ENCODE data around the gene CCL7.

Gene CCL7

DNA sequence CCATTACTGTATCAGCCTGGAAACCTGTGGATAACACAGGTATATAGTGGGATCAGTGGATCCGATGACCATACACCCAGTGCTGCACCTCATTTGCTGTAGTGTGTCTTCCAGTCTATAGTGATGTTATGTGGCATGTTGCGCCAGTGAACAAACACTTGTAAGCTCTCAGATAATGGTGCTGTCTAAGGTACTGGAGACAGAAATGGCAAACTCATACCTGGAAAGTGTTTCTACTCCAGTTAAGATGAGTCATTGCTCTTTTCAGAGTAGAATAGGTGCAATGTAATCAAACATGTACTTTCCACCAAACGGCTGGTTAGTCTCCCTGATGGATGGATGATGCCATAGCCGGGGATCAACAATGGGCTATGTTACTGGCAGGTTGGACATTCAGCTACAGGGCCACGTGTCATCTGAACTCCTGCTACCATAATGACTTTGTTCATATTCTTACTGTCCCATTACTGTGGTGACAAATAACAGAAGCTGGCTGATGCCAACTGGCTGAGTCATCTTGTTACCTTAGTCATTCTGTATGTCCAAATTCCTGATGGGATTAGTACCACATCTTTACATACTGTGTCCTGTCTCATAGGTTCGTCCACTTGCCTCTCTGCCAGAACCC, 21.8 kb downstream of the CCL7 start:
- DNase-seq: no peak

DNA sequence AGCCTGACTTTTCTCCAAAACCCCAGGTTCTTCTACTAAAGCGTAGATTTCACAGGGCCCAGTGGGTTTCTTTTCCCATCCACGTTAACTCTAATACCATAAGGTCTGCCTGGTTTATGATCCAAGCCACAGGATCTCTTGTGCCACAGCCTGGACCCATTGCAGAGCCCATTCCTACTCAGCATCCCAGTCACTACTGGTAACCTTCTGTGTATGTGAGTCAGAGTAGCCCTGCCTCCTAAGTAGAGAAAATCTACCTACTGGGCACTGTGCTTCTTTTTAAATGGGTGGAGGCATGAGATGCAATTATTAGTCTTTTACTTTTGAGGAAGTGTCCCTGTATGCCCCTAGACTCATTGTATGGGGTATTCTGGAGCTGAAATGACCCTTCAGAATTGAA, 29.0 kb downstream of the CCL7 start:
- DNase-seq: no peak

DNA sequence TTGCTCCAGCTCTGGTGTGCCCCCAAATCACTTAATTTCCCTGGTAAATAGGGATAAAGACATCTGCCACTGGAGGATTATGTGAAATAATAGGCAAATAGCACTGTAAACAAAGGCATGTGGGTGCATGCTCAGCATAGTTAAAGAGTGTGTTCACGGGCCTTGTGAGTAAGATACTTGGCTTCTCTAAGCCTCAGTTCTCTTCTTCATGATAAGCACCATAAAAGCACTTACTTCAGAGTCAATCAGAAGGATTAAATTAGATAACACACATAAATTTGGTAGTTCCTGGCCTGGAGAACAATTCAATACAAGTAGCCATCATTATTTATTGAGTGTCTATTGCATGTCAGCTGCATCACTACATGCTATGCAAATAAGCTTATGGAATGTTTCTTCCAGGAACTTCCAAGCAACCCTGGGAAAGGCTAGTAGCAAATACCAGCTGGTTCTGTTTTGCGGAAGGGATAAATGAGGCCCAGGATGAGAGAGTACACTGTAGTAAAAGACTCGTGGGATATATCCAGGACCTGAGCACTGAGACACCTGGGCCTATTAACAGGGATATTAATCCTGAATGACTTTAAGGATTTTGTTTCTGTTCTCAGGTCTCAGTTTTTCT, 30.0 kb downstream of the CCL7 start:
- DNase-seq: no peak

DNA sequence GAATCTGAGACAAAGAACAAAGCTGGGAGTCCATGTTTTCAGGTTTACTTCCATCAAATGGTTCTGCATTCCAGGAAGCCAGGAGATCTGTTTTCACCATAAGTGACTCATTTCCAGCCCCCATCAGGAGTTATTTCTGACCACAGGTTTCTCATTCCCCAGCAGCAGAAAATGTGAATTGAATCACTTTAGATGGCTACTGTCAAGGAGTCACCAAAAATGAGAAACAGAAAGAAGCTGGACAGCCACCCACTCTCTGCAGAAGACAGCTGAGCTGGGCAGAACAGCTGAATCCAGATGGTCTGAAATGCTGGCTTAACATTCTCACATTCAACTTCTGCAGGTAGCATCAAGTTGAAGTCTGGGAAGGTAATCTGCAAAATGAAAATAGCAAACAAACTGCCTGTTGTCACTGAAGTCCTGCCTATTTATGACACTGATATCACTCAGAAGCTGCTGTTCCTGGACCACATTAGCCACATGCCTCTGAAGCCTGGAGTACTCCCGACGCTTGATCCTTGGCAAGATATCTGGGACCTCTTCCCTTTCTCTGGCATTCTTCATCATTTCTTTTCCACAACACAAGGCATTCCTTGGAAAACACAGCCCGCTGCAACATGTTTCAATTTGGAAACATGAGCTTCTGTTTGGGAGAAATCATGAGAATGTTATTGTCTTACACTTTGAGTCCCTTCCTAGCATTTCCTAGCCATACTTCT, 30.8 kb downstream of the CCL7 start:
- DNase-seq: no peak

DNA sequence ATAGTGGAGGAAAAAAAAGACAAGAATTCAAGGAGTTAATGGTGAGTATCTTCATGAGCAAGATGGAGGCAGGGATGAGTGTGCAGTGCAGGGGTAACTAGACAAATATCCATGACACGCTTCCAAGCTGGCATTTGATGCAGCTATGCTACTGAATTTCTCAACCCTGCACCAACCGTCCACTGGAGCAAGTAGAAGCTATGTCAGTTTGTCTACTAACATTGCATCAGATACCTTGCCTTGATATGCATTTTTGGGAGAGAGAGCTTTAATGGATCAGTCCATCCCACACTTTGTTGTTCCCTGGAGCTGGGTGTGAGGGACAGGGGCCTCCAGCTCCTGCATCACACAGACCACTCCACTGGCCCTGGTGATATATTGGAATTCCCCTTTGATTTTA, 32.0 kb downstream of the CCL7 start:
- no peak for DNase-seq

DNA sequence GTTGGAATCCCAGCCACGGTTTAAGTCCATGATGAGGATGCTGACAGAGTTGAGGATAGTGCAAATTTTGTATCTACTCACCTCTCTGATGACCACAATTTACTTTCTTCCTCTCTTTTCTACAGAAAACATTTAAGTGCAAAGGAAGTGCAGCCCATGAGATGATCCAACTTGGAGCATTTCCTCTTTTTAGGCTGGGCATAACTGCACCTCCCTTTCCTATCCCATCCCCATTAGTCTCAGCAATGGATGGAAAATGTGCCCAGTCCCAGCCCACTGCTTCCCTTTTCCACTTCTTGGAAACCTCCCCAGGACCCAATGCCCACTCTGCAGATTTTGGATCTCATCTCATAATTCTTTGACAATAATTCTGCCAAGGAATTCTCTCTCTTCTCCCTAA, 32.6 kb downstream of the CCL7 start:
- DNase-seq: no peak

DNA sequence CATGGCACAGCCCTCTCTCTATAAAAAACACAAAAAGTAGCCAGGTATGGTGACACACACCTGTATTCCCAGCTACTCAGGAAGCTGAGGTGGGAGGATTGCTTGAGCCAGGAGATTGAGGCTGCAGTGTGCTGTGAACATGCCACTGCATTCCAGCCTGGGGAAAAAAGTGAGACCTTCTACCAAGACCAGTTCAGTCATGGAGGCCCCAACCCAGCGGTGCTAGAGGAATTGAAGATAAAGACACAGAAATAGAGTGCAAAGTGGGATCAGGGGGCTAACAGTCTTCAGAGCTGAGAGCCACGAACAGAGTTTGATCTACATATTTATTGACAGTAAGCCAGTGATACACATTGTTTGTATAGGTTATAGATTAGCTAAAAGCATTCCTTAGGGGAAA, 33.6 kb downstream of the CCL7 start:
- DNase-seq: no peak

DNA sequence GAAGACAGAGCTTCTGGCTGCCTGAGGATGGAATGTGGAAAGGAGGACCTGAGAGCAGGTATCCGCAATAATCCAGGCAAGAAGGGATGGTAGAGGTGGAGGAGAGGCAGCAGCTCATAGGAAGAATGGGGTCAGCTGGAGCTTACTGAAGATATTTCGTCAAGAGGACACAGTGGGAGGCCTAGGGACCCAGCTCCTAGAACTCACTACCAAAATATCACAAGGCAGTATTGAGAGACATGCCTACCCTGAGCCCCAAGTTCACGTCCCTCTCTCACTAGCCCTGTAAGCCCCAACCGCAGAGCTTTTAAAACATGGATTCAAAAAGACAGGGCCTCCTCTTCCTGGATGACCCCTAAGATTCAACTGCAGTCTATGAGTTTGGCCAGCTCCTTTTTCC, 35.0 kb downstream of the CCL7 start:
- DNase-seq: no peak

DNA sequence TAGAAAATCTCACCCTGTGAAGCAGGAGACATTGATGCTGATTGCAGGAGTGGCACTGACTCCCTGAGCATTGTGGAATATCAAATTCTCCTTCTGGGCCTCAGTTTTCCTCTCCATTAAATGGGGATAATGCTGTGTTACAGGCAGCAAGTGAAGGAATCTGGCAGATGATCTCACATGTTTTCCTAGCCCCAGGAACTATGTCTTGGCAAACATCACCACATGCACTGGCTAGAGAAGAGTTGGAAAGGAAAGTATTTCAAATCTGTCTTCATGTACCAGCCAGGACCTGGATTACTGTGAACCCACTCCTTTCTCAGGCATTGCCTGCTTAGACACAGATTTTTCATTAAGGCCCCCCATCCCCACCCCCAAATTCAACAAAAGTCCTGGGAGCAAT, 35.6 kb downstream of the CCL7 start:
- DNase-seq: no peak

DNA sequence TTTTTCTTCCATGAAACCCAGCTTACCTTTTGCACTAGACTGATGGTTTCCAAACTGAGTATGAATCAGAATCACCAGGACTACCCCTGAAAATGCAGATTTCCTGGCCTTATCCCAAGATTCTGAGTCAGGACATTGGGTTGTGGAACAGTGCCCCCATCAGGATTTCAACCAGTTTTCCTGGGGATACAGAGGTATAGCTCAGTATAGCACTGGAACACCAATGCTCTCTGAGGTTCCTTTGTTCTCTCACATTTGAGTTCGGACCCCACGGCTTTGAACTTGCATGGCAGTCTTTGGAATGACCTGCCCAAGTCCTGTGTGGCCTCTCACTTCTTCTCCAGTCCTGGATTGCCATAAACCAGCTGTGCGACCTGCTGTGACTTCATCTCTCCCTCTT, 36.4 kb downstream of the CCL7 start:
- no peak for DNase-seq

DNA sequence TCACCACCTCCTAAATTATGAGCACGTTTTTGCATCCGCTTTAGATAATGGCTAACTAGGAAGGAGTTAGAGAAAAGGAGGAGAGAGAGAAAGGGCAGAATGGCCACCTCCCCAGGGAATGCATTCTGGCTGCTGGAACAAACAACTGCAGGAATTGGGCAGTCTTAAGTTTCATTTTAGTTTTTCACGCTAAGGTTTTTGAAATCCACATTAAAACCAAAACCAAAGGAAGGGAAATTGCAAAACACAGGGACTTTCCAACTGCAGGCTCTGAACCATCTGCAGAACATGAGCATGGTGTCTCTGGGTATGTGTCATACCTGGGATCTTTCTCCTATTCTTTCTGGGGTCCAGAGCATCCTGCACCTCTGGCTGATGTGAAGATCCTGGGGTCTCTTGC, 37.1 kb downstream of the CCL7 start:
- DNase-seq: no peak

DNA sequence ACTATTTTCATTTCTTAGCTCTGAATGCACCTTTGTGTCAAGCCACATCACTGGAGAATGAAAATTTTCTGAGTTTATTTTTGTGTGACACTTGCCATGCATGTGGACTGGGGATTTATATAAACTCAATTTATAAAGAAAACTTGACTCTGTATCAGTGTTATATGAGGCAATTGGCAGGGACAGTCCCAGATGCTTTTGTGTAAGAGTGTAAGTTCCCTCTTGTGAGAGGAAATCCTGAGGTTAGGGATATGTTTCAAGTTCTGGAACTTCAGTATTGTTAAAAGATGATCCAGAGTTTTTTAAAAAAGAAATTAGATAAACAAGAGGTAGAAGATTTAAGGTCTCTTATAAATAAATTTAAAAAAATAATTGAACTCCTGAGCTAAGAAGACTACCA, 38.4 kb downstream of the CCL7 start:
- DNase-seq: no peak

DNA sequence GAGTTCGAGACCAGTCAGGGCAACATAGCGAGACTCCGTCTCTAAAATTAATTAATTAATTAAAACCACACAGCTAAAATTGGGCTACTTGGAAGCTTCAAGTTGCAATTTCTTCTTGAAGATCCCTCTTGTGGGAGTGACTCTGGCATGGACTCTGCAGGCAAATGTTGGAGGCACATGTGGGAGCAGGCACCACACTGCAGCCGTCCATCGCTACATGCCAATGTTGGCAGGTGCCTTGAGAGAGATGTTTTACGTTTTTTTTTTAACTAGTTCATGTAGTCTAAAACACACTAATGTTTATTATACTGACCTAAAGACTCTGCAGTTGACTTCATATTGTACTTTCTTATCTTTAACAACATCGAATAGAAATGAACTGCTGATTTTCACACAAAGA, 41.3 kb downstream of the CCL7 start:
- no peak for DNase-seq

DNA sequence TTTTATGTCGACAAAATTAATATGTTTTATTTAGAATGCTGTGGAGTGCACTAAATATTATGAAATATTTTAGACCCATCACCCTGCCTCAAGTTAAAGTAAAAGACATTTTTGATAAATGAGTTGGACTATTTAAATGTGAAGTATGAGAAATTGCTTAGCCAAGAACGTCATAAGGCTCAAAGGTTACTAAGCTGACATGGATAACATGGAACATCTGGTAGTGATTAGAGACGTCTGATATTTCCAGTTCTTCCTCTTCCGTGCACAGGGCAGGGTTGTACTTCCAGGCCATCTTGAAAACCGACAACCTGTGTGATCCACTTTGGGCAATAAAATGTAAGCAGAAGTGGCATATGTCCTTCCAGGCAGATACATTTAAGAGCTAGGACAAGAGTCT, 42.1 kb downstream of the CCL7 start:
- no peak for DNase-seq

DNA sequence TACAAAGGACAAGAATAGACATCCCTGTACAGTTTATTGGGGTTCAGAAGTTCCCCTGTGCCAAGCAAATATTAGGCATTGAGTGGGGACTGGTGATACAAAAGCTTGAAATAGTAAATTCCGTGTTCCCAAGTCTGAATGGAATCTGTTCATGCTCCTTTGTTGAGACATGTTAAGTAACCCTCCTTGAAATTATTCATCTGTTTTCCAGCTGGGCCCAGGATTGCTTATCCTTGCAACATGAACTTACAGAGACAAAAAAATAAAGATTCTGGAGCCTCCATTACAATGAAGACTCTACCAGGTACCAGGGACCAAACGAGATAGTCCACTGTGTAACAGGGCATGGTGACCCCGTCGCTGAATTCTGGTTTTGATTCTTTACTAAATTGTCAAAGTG, 43.1 kb downstream of the CCL7 start:
- DNase-seq: no peak

DNA sequence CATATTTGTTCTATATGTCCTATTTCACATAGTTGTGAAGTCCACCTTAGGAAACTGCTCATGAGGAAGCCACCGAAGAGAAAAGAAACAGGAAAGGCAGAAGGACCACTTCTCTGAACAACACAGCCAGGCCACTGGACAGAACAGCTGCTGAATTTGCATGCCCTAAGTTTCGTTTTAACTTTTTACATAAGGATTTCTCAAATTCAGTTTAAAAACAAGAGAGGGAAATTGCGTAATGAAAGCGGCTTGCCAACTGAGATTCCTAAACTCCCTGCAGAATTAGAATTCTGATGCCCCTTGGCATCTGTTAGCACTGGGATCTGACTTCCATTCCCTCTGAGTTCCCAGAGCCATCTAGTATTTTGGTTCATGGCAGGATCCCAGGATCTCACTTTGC, 44.3 kb downstream of the CCL7 start:
- DNase-seq: no peak

DNA sequence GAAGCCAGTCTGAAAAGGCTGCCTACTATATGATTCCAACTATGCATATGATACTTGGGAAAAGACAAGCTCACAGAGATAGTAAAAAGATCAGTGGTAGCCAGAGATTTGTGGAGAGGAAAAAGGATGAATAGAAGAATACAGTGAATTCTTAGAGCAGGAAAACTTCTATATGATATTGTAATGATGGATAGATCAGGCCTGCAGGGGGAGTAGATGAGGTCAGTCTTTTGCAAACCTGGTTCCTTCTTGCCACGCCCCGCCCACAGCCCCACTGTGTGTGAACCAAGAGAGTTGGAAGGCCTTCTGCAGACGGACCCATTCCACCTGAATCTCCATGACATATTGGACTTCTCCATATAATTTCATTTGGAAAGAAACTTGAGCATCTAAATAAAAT, 48.5 kb downstream of the CCL7 start:
- no peak for DNase-seq

DNA sequence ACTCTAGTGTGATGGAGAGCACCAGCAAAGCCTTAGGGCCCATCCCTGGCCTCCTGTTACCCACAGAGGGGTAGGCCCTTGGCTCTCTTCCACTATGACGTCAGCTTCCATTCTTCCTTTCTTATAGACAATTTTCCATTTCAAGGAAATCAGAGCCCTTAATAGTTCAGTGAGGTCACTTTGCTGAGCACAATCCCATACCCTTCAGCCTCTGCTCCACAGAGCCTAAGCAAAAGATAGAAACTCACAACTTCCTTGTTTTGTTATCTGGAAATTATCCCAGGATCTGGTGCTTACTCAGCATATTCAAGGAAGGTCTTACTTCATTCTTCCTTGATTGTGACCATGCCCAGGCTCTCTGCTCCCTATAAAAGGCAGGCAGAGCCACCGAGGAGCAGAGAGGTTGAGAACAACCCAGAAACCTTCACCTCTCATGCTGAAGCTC, 49.0 kb downstream of the CCL7 start, which contains the start of gene CCL8:
Gene CCL8, plus strand, starts transcription at position 397 of the 445 bp plus-strand sequence. CDS start 67 bp downstream, outside the sequence.
- DNase-seq: no peak
